K562 (cell line): ENCODE results near the gene DIAPH1. TPM values are rescaled to one million over a fixed set of nuclear protein-coding genes. Genes with fewer than 3 reads are reported as not detected.

ENCODE experiments used
- ETV1 ChIP-seq: fragments of 450-650 bp; conservative IDR thresholded peaks from 2 replicates; pipeline ENCODE4 v1.6.1; 2016; ENCODE audit warnings: missing genetic modification characterization, control low read depth, low read depth, missing compliant biosample characterization
- FOXM1 ChIP-seq, 2 experiments: fragments of 450-650 bp in 1 of 2; sonication (generic) in 1 of 2; formaldehyde crosslinking in 1 of 2; IDR thresholded peaks; 2 replicates each; pipeline versions ENCODE4 v1.6.1 to v1.9.0; 2017 to 2022; ENCODE audit warnings: low read depth in 2 of 2, mild to moderate bottlenecking in 2 of 2, missing genetic modification reagents in 1 of 2, moderate library complexity in 1 of 2
- JUND ChIP-seq, 2 experiments: IDR thresholded peaks; 2 replicates in 1 of 2; 3 replicates in 1 of 2; pipeline ENCODE4 v1.6.1; 2011; ENCODE audit warnings: borderline replicate concordance in 2 of 2, low read depth in 2 of 2, low read length in 2 of 2, improper control_type of control experiment in 1 of 2, missing biosample characterization in 1 of 2, missing genetic modification characterization in 1 of 2, missing genetic modification reagents in 1 of 2
- KDM1A ChIP-seq, 2 experiments: fragments of 450-650 bp; IDR thresholded peaks; 2 replicates each; pipeline ENCODE4 v1.6.1; 2016; ENCODE audit warnings: mild to moderate bottlenecking in 2 of 2
- KDM5B ChIP-seq: fragments of 200-600 bp; sonication (generic); IDR thresholded peaks from 2 replicates; pipeline ENCODE4 v1.6.1; 2012; ENCODE audit warnings: low read depth, mild to moderate bottlenecking, moderate library complexity, low read length, control low read depth, inconsistent platforms; ENCODE audit not compliant: insufficient replicate concordance
- MTA2 ChIP-seq: fragments of 450-650 bp; IDR thresholded peaks from 2 replicates; pipeline ENCODE4 v1.6.1; 2016; ENCODE audit warnings: low read depth
- NEUROD1 ChIP-seq: fragments of 150-350 bp; IDR thresholded peaks from 2 replicates; pipeline ENCODE4 v1.6.1; 2014; ENCODE audit warnings: borderline replicate concordance, low read length, low read depth; ENCODE audit not compliant: partially characterized antibody
- RAD21 ChIP-seq, 2 experiments: fragments of 250-450 bp in 1 of 2; fragments of 450-650 bp in 1 of 2; sonication (Bioruptor Pico) in 1 of 2; formaldehyde crosslinking in 1 of 2; IDR thresholded peaks in 1 of 2; conservative IDR thresholded peaks in 1 of 2; 2 replicates each; pipeline versions ENCODE4 v1.4.0 to v1.8.0; 2020 to 2022; ENCODE audit warnings: mild to moderate bottlenecking in 2 of 2, moderate library complexity in 1 of 2
- RBBP5 ChIP-seq: fragments of 200-600 bp; sonication (generic); IDR thresholded peaks from 2 replicates; pipeline ENCODE4 v1.6.1; 2012; ENCODE audit warnings: borderline replicate concordance, mild to moderate bottlenecking, low read length, control low read depth, inconsistent platforms; ENCODE audit not compliant: insufficient read depth, poor library complexity, severe bottlenecking
- SP1 ChIP-seq: sonication (generic); formaldehyde crosslinking; IDR thresholded peaks from 2 replicates; pipeline ENCODE4 v1.8.1; 2022; ENCODE audit warnings: mild to moderate bottlenecking, missing genetic modification reagents
- TCF3 ChIP-seq: sonication (generic); formaldehyde crosslinking; IDR thresholded peaks from 2 replicates; pipeline ENCODE4 v1.4.0; 2020; ENCODE audit warnings: mild to moderate bottlenecking, missing genetic modification reagents
- TEAD4 ChIP-seq, 2 experiments: sonication (generic) in 1 of 2; formaldehyde crosslinking in 1 of 2; IDR thresholded peaks; 2 replicates each; pipeline versions ENCODE4 v1.6.1 to v1.8.0; 2012 to 2022; ENCODE audit warnings: borderline replicate concordance in 1 of 2, inconsistent platforms in 1 of 2, low read length in 1 of 2, mild to moderate bottlenecking in 1 of 2, missing genetic modification reagents in 1 of 2
- VEZF1 ChIP-seq: fragments of 200-800 bp; sonication (Bioruptor generic); IDR thresholded peaks from 2 replicates; pipeline ENCODE4 v1.6.1; 2017; ENCODE audit warnings: missing genetic modification characterization, missing compliant biosample characterization
- ZNF24 ChIP-seq: fragments of 450-650 bp; IDR thresholded peaks from 2 replicates; pipeline ENCODE4 v1.6.1; 2016
- ZNF764 ChIP-seq: fragments of 250-450 bp; sonication (Bioruptor Pico); IDR thresholded peaks from 2 replicates; pipeline ENCODE4 v1.4.0; 2020; ENCODE audit warnings: low read depth, mild to moderate bottlenecking, moderate library complexity
- polyA plus RNA-seq, 8 experiments: library from polyadenylated mRNA; depleted of rRNA in 4 of 8; stranded (reverse) in 5 of 8; unstranded in 3 of 8; fragments of >200 nt; fragmentation: Nextera tagmentation in 2 of 8; fragmentation: Illumina TruSeq in 1 of 8; extraction: Ambion mirVana in 2 of 8; extraction: Trizol in 1 of 8; gene quantifications; 2 replicates each; pipeline versions ENCODE4 v1.2.1 to v1.2.3, GENCODE V29; 2011 to 2014; ENCODE audit warnings: inconsistent platforms in 1 of 8, missing spikeins in 1 of 8
- total RNA-seq, 7 experiments: library from RNA; depleted of rRNA in 6 of 7; stranded (reverse); fragments of >200 nt in 6 of 7; fragmentation: Illumina TruSeq in 2 of 7; extraction: Trizol in 2 of 7; gene quantifications; 2 replicates each; pipeline versions ENCODE4 v1.2.1 to v1.2.3, GENCODE V29; 2011 to 2021; ENCODE audit warnings: low replicate concordance in 1 of 7

The DIAPH1 gene
- total and polyA plus RNA-seq, 9 of the 15 experiments (the other 6 are each of a cell fraction or from before 2014, with no cell fraction given): 60.8 to 328 (median 97.8) TPM

- no peak for TF ChIP-seq RBBP5
- no peak for TF ChIP-seq ETV1 (tag)
- no peak for TF ChIP-seq KDM5B
- TF ChIP-seq KDM1A (IDR thresholded peaks at IDR 0.05): peak; percentile 30 to 33; a peak in 2 of 4 replicates
- peak; percentile 34; the same call in 1 of the 2 replicates for TF ChIP-seq MTA2
- 0 out of 2 replicates have a peak, but pooled peaks have one; percentile 15 for TF ChIP-seq SP1 (CRISPR knock-in tag)
- TF ChIP-seq TEAD4 (IDR thresholded peaks at IDR 0.05; ENCODE audit: low read length): peak; percentile 86
- TF ChIP-seq TEAD4 (CRISPR knock-in tag; IDR thresholded peaks at IDR 0.05; ENCODE audit: borderline replicate concordance): no peak
- TF ChIP-seq VEZF1 (CRISPR knock-in tag): peak; percentile 69
- no peak for TF ChIP-seq ZNF764
- no peak for TF ChIP-seq RAD21 (CRISPR knock-in tag; conservative IDR thresholded peaks at IDR 0.05 in 1 of 2, IDR thresholded peaks at IDR 0.05 in 1 of 2)
- peak; percentile 81; the same call in 1 of the 2 replicates for TF ChIP-seq JUND (IDR thresholded peaks at IDR 0.05; ENCODE audit: borderline replicate concordance, low read depth, low read length)
- peak; percentile 44; the same call in 2 of the 3 replicates for TF ChIP-seq JUND (tag; IDR thresholded peaks at IDR 0.05; ENCODE audit: borderline replicate concordance, low read depth, low read length)
- no peak for TF ChIP-seq ZNF24
- TF ChIP-seq NEUROD1: peak; percentile 17
- peak; percentile 68 for TF ChIP-seq FOXM1 (IDR thresholded peaks at IDR 0.05; ENCODE audit: low read depth)
- TF ChIP-seq FOXM1 (CRISPR knock-in tag; IDR thresholded peaks at IDR 0.05; ENCODE audit: low read depth): no peak
- TF ChIP-seq TCF3: peak; percentile 70
Observed at GRCh38 chr5:141617128-141617527, 1.7 kb downstream of the DIAPH1 start (continued).
